Astrocyte of the cerebellum (primary cell): ENCODE results near the gene ASMTL.
"Not testable (repeated sequence)": the region's sequence is repeated elsewhere in the genome, so short reads cannot be mapped to it uniquely, and the experiment has no call there.

Experiments
- DNase-seq: peaks from one replicate; pipeline ENCODE4 v3.0.0-alpha.2; 2011; ENCODE audit warnings: low read depth
- H3K4me3 ChIP-seq: 2 replicates; pipeline ENCODE4 v1.5.1; 2011; ENCODE audit warnings: mild to moderate bottlenecking, low read depth, low read length, moderate library complexity
- CTCF ChIP-seq: IDR thresholded peaks from 2 replicates; pipeline ENCODE4 v1.5.1; 2012; ENCODE audit warnings: low read length, low read depth, moderate library complexity, mild to moderate bottlenecking; ENCODE audit errors: missing control alignments
- in situ Hi-C: cut with HindIII; loops from 2 replicates; pipeline ENCODE4 v1.10.0; 2017; ENCODE audit warnings: low sequenced_read_pairs

The ASMTL gene

DNA sequence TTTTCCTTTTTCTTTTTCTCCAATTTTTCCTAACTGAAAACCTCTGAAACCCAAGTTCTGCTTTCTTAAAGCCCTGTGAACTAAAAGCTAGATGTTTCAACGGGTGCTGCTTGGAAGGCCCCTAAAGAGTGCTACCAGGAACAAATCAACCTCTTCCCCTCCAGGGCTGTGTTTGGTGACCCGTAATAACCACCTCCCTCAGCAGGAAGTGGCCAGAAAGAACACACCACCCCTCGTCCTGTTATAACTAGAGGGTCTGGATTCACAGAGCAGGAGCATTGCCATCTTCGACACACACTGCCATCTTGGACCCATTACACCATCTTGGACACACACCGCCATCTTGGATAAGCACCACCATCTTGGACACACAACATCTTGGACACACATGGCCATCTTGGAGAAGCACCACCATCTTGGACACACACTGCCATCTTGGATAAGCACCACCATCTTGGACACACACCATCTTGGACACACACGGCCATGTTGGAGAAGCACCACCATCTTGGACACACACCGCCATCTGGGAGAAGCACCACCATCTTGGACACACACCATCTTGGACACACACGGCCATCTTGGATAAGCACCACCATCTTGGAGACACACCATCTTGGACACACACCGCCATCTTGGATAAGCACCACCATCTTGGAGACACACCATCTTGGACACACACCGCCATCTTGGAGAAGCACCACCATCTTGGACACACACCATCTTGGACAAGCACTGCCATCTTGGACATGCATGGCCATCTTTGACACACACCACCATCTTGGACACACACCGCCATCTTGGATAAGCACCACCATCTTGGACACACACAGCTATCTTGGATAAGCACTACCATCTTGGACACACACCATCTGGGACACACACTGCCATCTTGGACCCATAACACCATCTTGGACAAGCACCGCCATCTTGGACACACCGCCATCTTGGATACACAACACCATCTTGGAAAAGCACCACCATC lies 5.4 kb downstream of the ASMTL start:
- H3K4me3 ChIP-seq, in situ Hi-C loops, DNase-seq: not testable (repeated sequence)

DNA sequence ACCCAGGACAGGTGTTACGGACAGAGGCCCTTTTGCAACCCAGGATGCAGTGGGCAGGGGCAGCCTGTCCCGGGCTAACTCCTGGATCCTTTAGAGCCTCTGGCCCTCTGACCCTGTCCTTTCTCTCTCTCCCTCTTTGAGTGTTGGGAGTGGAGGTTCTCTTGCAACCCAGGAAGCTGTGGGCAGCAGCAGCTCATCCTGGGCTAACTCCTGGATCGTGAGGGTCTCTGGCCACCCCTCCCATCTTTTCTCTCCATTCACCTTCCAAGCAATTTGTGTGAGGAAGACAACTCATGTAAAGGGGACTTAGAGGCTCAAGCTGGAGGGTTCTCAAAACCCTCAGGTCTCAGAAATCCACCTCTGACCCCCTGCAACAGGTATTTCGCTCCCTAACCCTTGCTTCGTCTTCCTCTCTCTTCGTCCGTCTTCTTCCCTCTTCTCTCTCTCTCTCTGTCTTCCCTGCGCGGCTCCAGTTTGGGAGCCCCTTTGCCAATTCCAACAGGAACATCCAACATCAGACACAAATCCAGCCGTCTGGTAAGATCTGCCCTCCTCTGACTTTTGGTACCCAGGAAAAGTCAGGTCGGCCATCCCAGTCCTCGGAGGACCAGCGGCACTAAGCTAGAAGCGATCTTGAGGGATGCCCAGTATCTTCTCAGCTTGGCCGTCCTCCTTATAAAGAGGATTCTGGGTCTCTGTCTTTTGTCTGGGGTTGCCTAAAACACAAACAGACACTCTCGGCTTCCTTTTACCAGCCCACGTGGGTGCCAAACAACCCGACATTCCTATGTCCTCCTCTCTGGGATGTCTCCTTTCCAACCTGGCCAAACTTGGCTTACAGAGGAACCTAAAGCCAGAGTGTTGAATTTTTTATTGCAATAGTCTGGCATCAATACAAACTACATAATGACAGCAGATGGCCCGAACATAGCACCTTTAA lies 7.9 kb downstream of the ASMTL start:
- TF ChIP-seq CTCF = no peak

GRCh38 chrX:1443496-1444075 lies 9.1 kb downstream of the ASMTL start:
- DNase-seq = no peak
- TF ChIP-seq CTCF = no peak
- in situ Hi-C loops = no loop called here
- no peak overlapping the region for H3K4me3 ChIP-seq

More for the DNA sequence above, 7.9 kb downstream of the ASMTL start:
- no peak for DNase-seq
- in situ Hi-C loops = no loop called here
- H3K4me3 ChIP-seq = no peak overlapping the region

- TF ChIP-seq CTCF = no peak
- in situ Hi-C loops = no loop called here
- no peak for DNase-seq
- no peak overlapping the region for H3K4me3 ChIP-seq
Observed at GRCh38 chrX:1442724-1443367, 9.9 kb downstream of the ASMTL start.

GRCh38 chrX:1442016-1442665 lies 10.6 kb downstream of the ASMTL start:
- no peak for DNase-seq
- in situ Hi-C loops = no loop called here
- TF ChIP-seq CTCF = no peak
- no peak overlapping the region for H3K4me3 ChIP-seq

DNA sequence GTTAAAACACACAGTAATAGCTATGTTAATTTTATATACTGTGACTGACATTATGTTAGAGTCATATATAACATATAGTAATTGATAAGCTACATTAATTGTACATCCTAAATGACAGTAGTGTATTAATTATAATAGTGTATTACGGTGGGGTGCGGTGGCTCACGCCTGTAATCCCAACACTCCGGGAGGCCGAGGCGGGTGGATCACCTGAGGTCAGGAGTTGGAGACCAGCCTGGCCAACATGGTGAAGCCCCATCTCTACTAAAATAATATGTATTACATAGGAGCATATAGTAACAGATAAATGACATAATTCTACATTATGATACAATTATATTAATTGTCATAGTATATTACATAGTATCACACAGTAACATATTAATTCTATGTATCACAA lies 12.2 kb downstream of the ASMTL start:
- no peak overlapping the region for H3K4me3 ChIP-seq
- in situ Hi-C loops = no loop called here
- no peak for TF ChIP-seq CTCF
- DNase-seq = no peak
